ENCODE measurements around the gene DEFB131A.
"Not testable (repeated sequence)": the region's sequence is repeated elsewhere in the genome, so short reads cannot be mapped to it uniquely, and the experiment has no call there.

- not testable (repeated sequence) for TF ChIP-seq POLR2AphosphoS5 (IDR thresholded peaks at IDR 0.05; ENCODE audit: low read depth, low read length); SPI1 (IDR thresholded peaks at IDR 0.05; ENCODE audit: low read depth, low read length); POLR2A (IDR thresholded peaks at IDR 0.05; ENCODE audit: low read depth, low read length); TAF1 (IDR thresholded peaks at IDR 0.05; ENCODE audit: low read depth, low read length); POU2F2 (IDR thresholded peaks at IDR 0.05; ENCODE audit: low read depth, low read length); PAX5 (IDR thresholded peaks at IDR 0.05; ENCODE audit: insufficient read depth, low read length, severe bottlenecking)
Observed at GRCh38 chr4:9490986-9491385, 46.8 kb downstream of the DEFB131A start.

Measured in GM12891 (cell line).